Left lung (tissue), 10 donors: ENCODE measurements around the gene FCER1G. TPM values are rescaled to one million over a fixed set of nuclear protein-coding genes. Genes with fewer than 3 reads are reported as not detected.

Experiments
- ATAC-seq: fragments of 200-7000 bp; cut with Tn5 transposase; one replicate; pipeline ENCODE4 v1.9.1; 2020; ENCODE audit warnings: moderate library complexity
- DNase-seq, 4 donors: peaks; one replicate each; pipeline ENCODE4 v3.0.0-alpha.2; 2013 to 2020
- H3K27ac ChIP-seq, 2 donors: fragments of 200-600 bp; sonication (generic) in 1 of 2; one replicate each; pipeline versions ENCODE4 v1.5.0 to v1.8.0; 2020 to 2021
- H3K27me3 ChIP-seq, 2 donors: fragments of 200-600 bp; sonication (generic) in 1 of 2; one replicate each; pipeline versions ENCODE4 v1.5.0 to v1.8.0; 2020 to 2021
- H3K36me3 ChIP-seq, 2 donors: fragments of 200-600 bp; sonication (generic) in 1 of 2; one replicate each; pipeline versions ENCODE4 v1.5.0 to v1.8.0; 2020 to 2021
- H3K4me1 ChIP-seq, 2 donors: fragments of 200-600 bp; one replicate each; pipeline ENCODE4 v1.8.0; 2021
- H3K4me3 ChIP-seq, 2 donors: fragments of 200-600 bp; sonication (generic) in 1 of 2; one replicate each; pipeline versions ENCODE4 v1.5.0 to v1.8.0; 2020 to 2021; ENCODE audit warnings: mild to moderate bottlenecking in 1 of 2
- H3K9me3 ChIP-seq, 2 donors: fragments of 200-600 bp; sonication (generic) in 1 of 2; one replicate each; pipeline versions ENCODE4 v1.5.0 to v1.8.0; 2020 to 2021
- CTCF ChIP-seq, 2 donors: fragments of 200-600 bp; sonication (generic) in 1 of 2; IDR thresholded peaks; one replicate each; pipeline versions ENCODE4 v1.5.0 to v1.8.0; 2021; ENCODE audit warnings: antibody characterized with exemption in 2 of 2
- intact Hi-C, 2 donors: fragments of 100-400 bp; cut with DNase I; formaldehyde crosslinking; loops; one replicate each; pipeline versions ENCODE4 v1.11.2 to v1.14.2; 2022
- polyA plus RNA-seq, 6 donors: library from polyadenylated mRNA; unstranded; fragments of 120-200 nt; gene quantifications; one replicate each; pipeline ENCODE4 v1.2.1, GENCODE V29; 2013; ENCODE audit not compliant: insufficient read length in 6 of 6
- total RNA-seq, 2 donors: library from RNA; stranded (reverse); fragmentation: NEBNext Ultra II Directional; extraction: Animal tissue kit (Norgen Biotek cat#: 25700); gene quantifications; one replicate each; pipeline ENCODE4 v1.2.1, GENCODE V29; 2021
- donor health status: DM: no; HTN: yes; CAD: no.
- donor health status: DM: no; HTN: no; CAD: no.

FCER1G gene
- total and polyA plus RNA-seq, 8 donors = 14.6 to 329 (median 16.5) TPM

- ATAC-seq (peak; percentile 12), DNase-seq (peak in 2 of 4 donors; percentile 53 to 71)
- intact Hi-C loops = no loop called here
- Histone ChIP-seq H3K4me1 (peaks cover 29 to 71% of the 10 kb centered on the region in 2 donors), H3K9me3 (no peaks in the 10 kb centered on the region), H3K4me3 (peak overlapping the region; percentile 71 to 76), H3K36me3 (peaks cover 0 to 15% of the 10 kb centered on the region in 2 donors), H3K27ac (peak overlapping the region; percentile 89 to 98), H3K27me3 (no peaks in the 10 kb centered on the region)
- no peak for TF ChIP-seq CTCF (IDR thresholded peaks at IDR 0.05)
These were observed 13.9 kb upstream of the FCER1G start for GRCh38 chr1:161200992-161201835.

- Histone ChIP-seq H3K4me3 (peak within 1 kb of the TSS; percentile 71 to 76), H3K27ac (peak within 1 kb of the TSS; percentile 89 to 98), H3K9me3 (no peaks in the 10 kb centered on the region), H3K4me1 (peaks cover 29 to 79% of the 10 kb centered on the region in 2 donors), H3K27me3 (no peaks in the 10 kb centered on the region), H3K36me3 (peaks cover 0 to 24% of the 10 kb centered on the region in 2 donors)
- no peak for TF ChIP-seq CTCF (IDR thresholded peaks at IDR 0.05)
- DNase-seq (peak; percentile 96 to 99 (median 98)), ATAC-seq (peak; percentile 93)
- intact Hi-C loops = no loop called here
These were observed 13.0 kb upstream of the FCER1G start, which contains the start of gene NDUFS2 for GRCh38 chr1:161201836-161202712. Gene NDUFS2 (plus strand): TSS chr1:161202367. CDS start chr1:161202386, 19 bp downstream.

- peaks cover 15 to 85% of the 10 kb centered on the region in 2 donors for H3K4me1 ChIP-seq
- DNase-seq (no peak), ATAC-seq (no peak)
- no peak overlapping the region for H3K4me3 ChIP-seq
- H3K36me3 ChIP-seq = peaks cover 4 to 69% of the 10 kb centered on the region in 2 donors
- H3K27ac ChIP-seq = peak overlapping the region; percentile 15 to 44
- no peak for TF ChIP-seq CTCF (IDR thresholded peaks at IDR 0.05)
- no peaks in the 10 kb centered on the region for H3K27me3 ChIP-seq
- no peaks in the 10 kb centered on the region for H3K9me3 ChIP-seq
- intact Hi-C loops = no loop called here
These were observed 8.5 kb upstream of the FCER1G start for GRCh38 chr1:161206411-161207140.

GRCh38 chr1:161207173-161207572, 7.9 kb upstream of the FCER1G start:
- TF ChIP-seq CTCF (IDR thresholded peaks at IDR 0.05) = no peak
- intact Hi-C loops = no loop called here
- Histone ChIP-seq H3K4me1 (peaks cover 12 to 82% of the 10 kb centered on the region in 2 donors), H3K27ac (peak overlapping the region; percentile 15 to 44), H3K4me3 (no peak overlapping the region), H3K27me3 (no peaks in the 10 kb centered on the region), H3K9me3 (no peaks in the 10 kb centered on the region), H3K36me3 (peaks cover 4 to 75% of the 10 kb centered on the region in 2 donors)
- ATAC-seq (peak; percentile 11), DNase-seq (no peak)
